HEK293 (cell line): ENCODE data around the gene FBXO45.
A peak's percentile ranks its signal among the peaks of the same experiment; 100 is the strongest.
"Not testable (repeated sequence)": the region's sequence is repeated elsewhere in the genome, so short reads cannot be mapped to it uniquely, and the experiment has no call there.

Source experiments
- CTCF ChIA-PET: fragments of 350-600 bp; formaldehyde crosslinking; extraction: SDS; loops from one replicate; lab custom pipeline; 2021; ENCODE audit warnings: antibody characterized with exemption; lab: Yijun Ruan, JAX
- POLR2A ChIA-PET: fragments of 300-600 bp; formaldehyde crosslinking; extraction: SDS; loops from one replicate; lab custom pipeline; 2020; ENCODE audit warnings: antibody characterized with exemption, inconsistent platforms; lab: Yijun Ruan, JAX
- H3K27ac ChIP-seq: fragments of 200-500 bp; sonication (Bioruptor generic); 2 replicates; pipeline ENCODE4 v1.5.1; 2014; ENCODE audit warnings: low read depth, low read length, control low read depth, inconsistent platforms; ENCODE audit errors: extremely low read depth
- H3K36me3 ChIP-seq, 2 experiments: fragments of 200-500 bp in 1 of 2; sonication (Bioruptor generic) in 1 of 2; 1 replicate in 1 of 2; 2 replicates in 1 of 2; pipeline ENCODE4 v1.5.1; 2014 to 2017; ENCODE audit warnings: inconsistent platforms in 2 of 2, low read length in 2 of 2; ENCODE audit not compliant: control insufficient read depth in 2 of 2, insufficient read depth in 1 of 2
- H3K4me1 ChIP-seq: fragments of 200-500 bp; sonication (Bioruptor generic); 2 replicates; pipeline ENCODE4 v1.5.1; 2014; ENCODE audit warnings: mild to moderate bottlenecking, low read length, inconsistent platforms; ENCODE audit not compliant: control insufficient read depth, insufficient read depth
- H3K4me3 ChIP-seq: 2 replicates; pipeline ENCODE4 v1.5.1; 2011; ENCODE audit warnings: low read depth, mild to moderate bottlenecking, control low read depth, low read length, moderate library complexity
- H3K9me3 ChIP-seq: fragments of 200-500 bp; sonication (Bioruptor generic); 2 replicates; pipeline ENCODE4 v1.5.1; 2014; ENCODE audit warnings: low read depth, low read length, inconsistent platforms; ENCODE audit not compliant: control insufficient read depth, insufficient read depth
- GLIS2 ChIP-seq: fragments of 450-650 bp; formaldehyde crosslinking; IDR thresholded peaks from 2 replicates; pipeline ENCODE4 v1.5.1; 2016; ENCODE audit warnings: missing biosample characterization, missing genetic modification characterization
- IKZF3 ChIP-seq: fragments of 450-650 bp; IDR thresholded peaks from 2 replicates; pipeline ENCODE4 v1.5.0; 2018; ENCODE audit warnings: missing biosample characterization, mild to moderate bottlenecking, missing genetic modification characterization, moderate library complexity
- KLF9 ChIP-seq: fragments of 450-650 bp; formaldehyde crosslinking; IDR thresholded peaks from 2 replicates; pipeline ENCODE4 v1.5.1; 2016; ENCODE audit warnings: missing biosample characterization, missing genetic modification characterization, low read depth
- OSR2 ChIP-seq: fragments of 450-650 bp; formaldehyde crosslinking; IDR thresholded peaks from 2 replicates; pipeline ENCODE4 v1.5.1; 2016; ENCODE audit warnings: missing biosample characterization, missing genetic modification characterization
- OVOL3 ChIP-seq: fragments of 450-650 bp; formaldehyde crosslinking; IDR thresholded peaks from 2 replicates; pipeline ENCODE4 v1.5.1; 2016; ENCODE audit warnings: missing biosample characterization, missing genetic modification characterization
- TRIM28 ChIP-seq: IDR thresholded peaks from 2 replicates; pipeline ENCODE4 v1.6.1; 2011; ENCODE audit warnings: low read length, control low read depth, borderline replicate concordance
- WT1 ChIP-seq: fragments of 450-650 bp; formaldehyde crosslinking; IDR thresholded peaks from 2 replicates; pipeline ENCODE4 v1.5.1; 2016; ENCODE audit warnings: missing biosample characterization, missing genetic modification characterization
- ZFHX2 ChIP-seq: fragments of 450-650 bp; formaldehyde crosslinking; conservative IDR thresholded peaks from 2 replicates; pipeline ENCODE4 v1.5.1; 2016; ENCODE audit warnings: missing biosample characterization, missing genetic modification characterization
- ZNF221 ChIP-seq: fragments of 450-650 bp; formaldehyde crosslinking; IDR thresholded peaks from 2 replicates; pipeline ENCODE4 v1.5.1; 2017; ENCODE audit warnings: missing biosample characterization, missing genetic modification characterization, borderline replicate concordance
- ZNF324 ChIP-seq: fragments of 450-650 bp; formaldehyde crosslinking; IDR thresholded peaks from 2 replicates; pipeline ENCODE4 v1.5.1; 2016; ENCODE audit warnings: missing biosample characterization, missing genetic modification characterization
- ZNF473 ChIP-seq: fragments of 450-650 bp; formaldehyde crosslinking; IDR thresholded peaks from 2 replicates; pipeline ENCODE4 v1.5.1; 2017; ENCODE audit warnings: missing biosample characterization, missing genetic modification characterization
- ZNF558 ChIP-seq: fragments of 450-650 bp; formaldehyde crosslinking; IDR thresholded peaks from 2 replicates; pipeline ENCODE4 v1.5.1; 2016; ENCODE audit warnings: missing biosample characterization, missing genetic modification characterization
- ZNF664 ChIP-seq: fragments of 450-650 bp; formaldehyde crosslinking; IDR thresholded peaks from 2 replicates; pipeline ENCODE4 v1.5.1; 2016; ENCODE audit warnings: missing biosample characterization, missing genetic modification characterization
- ZNF670 ChIP-seq: fragments of 450-650 bp; formaldehyde crosslinking; IDR thresholded peaks from 2 replicates; pipeline ENCODE4 v1.5.1; 2016; ENCODE audit warnings: missing biosample characterization, missing genetic modification characterization, low read depth
- TF ChIP-seq, protein P1 (sequence below): fragments of 450-650 bp; formaldehyde crosslinking; conservative IDR thresholded peaks from 2 replicates; pipeline ENCODE4 v1.5.1; 2016; ENCODE audit warnings: low read depth, missing biosample characterization, missing genetic modification characterization
- TF ChIP-seq, protein P2 (sequence below): fragments of 450-650 bp; formaldehyde crosslinking; IDR thresholded peaks from 2 replicates; pipeline ENCODE4 v1.5.1; 2016; ENCODE audit warnings: missing biosample characterization, missing genetic modification characterization
- TF ChIP-seq, protein P3 (sequence below): fragments of 450-650 bp; formaldehyde crosslinking; IDR thresholded peaks from 2 replicates; pipeline ENCODE4 v1.5.1; 2017; ENCODE audit warnings: missing biosample characterization, missing genetic modification characterization
- TF ChIP-seq, protein P4 (sequence below): fragments of 450-650 bp; IDR thresholded peaks from 2 replicates; pipeline ENCODE4 v1.5.1; 2018; ENCODE audit warnings: missing biosample characterization, missing genetic modification characterization
- TF ChIP-seq, protein P5 (sequence below): fragments of 450-650 bp; formaldehyde crosslinking; IDR thresholded peaks from 2 replicates; pipeline ENCODE4 v1.5.1; 2016; ENCODE audit warnings: missing biosample characterization, missing genetic modification characterization

FBXO45 gene

DNA sequence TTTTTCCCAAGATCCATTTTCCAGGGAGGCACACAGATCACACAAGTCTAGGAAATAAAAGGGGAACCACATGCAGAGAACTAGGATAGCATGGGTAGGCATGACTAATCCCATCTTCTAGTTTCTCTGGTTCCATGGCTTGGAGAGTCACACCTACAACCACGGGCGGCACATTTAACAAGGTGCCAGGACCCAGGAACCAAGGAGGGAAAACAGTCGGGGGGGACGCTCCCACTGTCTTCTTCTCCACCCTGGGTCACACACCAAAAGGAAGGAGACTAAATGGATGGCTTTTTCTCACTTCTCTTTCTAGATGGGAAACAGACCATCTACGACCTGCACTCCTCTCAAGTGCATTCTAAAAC, 48.8 kb upstream of the FBXO45 start:
- no peaks in the 10 kb centered on the region for H3K36me3 ChIP-seq
- TF ChIP-seq ZNF324 (tag by site-specific recombination): no peak
- TF ChIP-seq TRIM28: peak; percentile 100; the same call in 1 of the 2 replicates
- H3K27ac ChIP-seq: no peak overlapping the region
- H3K4me3 ChIP-seq: no peak overlapping the region
- H3K9me3 ChIP-seq: no peaks in the 10 kb centered on the region
- H3K4me1 ChIP-seq: no peaks in the 10 kb centered on the region
- ChIA-PET POLR2A (no interaction called here), CTCF (interaction anchor here (0.6 to 1.5 kb wide), 5 partner anchors 13 to 446 kb away, joined by 3 to 5 read pairs (median 3); no protein-coding TSS in a partner anchor)

DNA sequence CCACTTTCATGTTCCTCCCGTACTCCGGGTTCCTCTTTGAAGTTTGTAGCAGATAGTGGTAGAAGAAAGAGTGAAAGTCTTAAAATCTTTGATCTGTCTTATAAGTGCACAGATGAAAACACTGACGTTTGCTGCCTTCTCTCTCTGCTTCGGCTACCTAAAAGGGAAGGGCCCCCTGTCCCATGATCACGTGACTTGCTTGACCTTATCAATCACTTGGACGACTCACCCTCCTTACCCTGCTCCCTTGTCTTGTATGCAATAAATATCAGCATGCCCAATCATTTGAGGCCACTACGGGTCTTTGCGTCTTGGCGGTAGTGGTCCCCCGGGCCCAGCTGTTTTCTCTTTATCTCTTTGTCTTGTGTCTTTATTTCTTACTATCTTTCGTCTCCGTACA, 47.2 kb upstream of the FBXO45 start:
- H3K4me3 ChIP-seq, POLR2A ChIA-PET, H3K27ac ChIP-seq, H3K4me1 ChIP-seq, H3K9me3 ChIP-seq, H3K36me3 ChIP-seq: not testable (repeated sequence)
- CTCF ChIA-PET: interaction anchor here (0.9 to 4.4 kb wide), 6 partner anchors 13 to 449 kb away, joined by 3 to 18 read pairs (median 5); no protein-coding TSS in a partner anchor

DNA sequence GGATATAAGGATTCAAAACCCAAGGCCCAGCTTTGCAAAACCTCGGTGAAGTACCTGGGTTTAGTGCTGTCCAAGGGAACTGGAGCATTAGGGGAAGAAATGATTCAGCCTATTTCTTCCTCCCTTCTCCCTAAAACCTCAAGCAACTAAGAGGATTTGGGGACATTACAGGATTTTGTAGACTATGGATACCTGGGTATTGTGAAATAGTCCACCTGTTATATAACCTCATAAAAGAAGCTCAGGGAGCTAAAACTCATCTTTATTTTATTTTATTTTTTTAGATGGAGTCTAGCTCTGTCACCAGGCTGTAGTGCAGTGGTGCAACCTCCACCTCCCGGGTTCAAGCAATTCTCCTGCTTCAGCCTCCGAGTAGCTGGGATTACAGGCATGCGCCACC, 44.6 kb upstream of the FBXO45 start:
- Histone ChIP-seq H3K4me1 (no peaks in the 10 kb centered on the region), H3K27ac (no peak overlapping the region), H3K9me3 (no peaks in the 10 kb centered on the region), H3K4me3 (no peak overlapping the region), H3K36me3 (no peaks in the 10 kb centered on the region)
- ChIA-PET CTCF (interaction anchor here (0.6 to 4.4 kb wide), 5 partner anchors 9 to 599 kb away, joined by 3 to 18 read pairs (median 5); partner anchors contain the start of gene SMCO1), POLR2A (no interaction called here)
- TF ChIP-seq, protein P1, sequence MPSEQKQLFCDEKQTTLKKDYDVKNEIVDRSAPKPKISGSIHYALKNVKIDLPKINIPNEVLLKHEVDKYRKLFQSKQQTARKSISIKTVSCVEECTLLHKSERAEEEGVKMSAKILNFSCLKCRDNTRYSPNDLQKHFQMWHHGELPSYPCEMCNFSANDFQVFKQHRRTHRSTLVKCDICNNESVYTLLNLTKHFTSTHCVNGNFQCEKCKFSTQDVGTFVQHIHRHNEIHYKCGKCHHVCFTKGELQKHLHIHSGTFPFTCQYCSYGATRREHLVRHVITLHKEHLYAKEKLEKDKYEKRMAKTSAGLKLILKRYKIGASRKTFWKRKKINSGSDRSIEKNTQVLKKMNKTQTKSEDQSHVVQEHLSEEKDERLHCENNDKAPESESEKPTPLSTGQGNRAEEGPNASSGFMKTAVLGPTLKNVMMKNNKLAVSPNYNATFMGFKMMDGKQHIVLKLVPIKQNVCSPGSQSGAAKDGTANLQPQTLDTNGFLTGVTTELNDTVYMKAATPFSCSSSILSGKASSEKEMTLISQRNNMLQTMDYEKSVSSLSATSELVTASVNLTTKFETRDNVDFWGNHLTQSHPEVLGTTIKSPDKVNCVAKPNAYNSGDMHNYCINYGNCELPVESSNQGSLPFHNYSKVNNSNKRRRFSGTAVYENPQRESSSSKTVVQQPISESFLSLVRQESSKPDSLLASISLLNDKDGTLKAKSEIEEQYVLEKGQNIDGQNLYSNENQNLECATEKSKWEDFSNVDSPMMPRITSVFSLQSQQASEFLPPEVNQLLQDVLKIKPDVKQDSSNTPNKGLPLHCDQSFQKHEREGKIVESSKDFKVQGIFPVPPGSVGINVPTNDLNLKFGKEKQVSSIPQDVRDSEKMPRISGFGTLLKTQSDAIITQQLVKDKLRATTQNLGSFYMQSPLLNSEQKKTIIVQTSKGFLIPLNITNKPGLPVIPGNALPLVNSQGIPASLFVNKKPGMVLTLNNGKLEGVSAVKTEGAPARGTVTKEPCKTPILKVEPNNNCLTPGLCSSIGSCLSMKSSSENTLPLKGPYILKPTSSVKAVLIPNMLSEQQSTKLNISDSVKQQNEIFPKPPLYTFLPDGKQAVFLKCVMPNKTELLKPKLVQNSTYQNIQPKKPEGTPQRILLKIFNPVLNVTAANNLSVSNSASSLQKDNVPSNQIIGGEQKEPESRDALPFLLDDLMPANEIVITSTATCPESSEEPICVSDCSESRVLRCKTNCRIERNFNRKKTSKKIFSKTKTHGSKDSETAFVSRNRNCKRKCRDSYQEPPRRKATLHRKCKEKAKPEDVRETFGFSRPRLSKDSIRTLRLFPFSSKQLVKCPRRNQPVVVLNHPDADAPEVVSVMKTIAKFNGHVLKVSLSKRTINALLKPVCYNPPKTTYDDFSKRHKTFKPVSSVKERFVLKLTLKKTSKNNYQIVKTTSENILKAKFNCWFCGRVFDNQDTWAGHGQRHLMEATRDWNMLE (tag by site-specific recombination): no peak
- TF ChIP-seq GLIS2 (no peak), ZNF558 (no peak), WT1 (tag by site-specific recombination) (no peak), OVOL3 (tag by site-specific recombination) (no peak), ZNF670 (tag by site-specific recombination) (no peak), ZNF664 (no peak), ZNF221 (tag by site-specific recombination) (no peak), OSR2 (no peak), ZNF473 (tag by site-specific recombination) (no peak), ZFHX2 (no peak), KLF9 (tag by site-specific recombination) (no peak), IKZF3 (tag by site-specific recombination) (no peak)
- TF ChIP-seq, protein P2, sequence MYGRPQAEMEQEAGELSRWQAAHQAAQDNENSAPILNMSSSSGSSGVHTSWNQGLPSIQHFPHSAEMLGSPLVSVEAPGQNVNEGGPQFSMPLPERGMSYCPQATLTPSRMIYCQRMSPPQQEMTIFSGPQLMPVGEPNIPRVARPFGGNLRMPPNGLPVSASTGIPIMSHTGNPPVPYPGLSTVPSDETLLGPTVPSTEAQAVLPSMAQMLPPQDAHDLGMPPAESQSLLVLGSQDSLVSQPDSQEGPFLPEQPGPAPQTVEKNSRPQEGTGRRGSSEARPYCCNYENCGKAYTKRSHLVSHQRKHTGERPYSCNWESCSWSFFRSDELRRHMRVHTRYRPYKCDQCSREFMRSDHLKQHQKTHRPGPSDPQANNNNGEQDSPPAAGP: no peak
- TF ChIP-seq, protein P3, sequence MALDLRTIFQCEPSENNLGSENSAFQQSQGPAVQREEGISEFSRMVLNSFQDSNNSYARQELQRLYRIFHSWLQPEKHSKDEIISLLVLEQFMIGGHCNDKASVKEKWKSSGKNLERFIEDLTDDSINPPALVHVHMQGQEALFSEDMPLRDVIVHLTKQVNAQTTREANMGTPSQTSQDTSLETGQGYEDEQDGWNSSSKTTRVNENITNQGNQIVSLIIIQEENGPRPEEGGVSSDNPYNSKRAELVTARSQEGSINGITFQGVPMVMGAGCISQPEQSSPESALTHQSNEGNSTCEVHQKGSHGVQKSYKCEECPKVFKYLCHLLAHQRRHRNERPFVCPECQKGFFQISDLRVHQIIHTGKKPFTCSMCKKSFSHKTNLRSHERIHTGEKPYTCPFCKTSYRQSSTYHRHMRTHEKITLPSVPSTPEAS (tag by site-specific recombination): no peak
- TF ChIP-seq, protein P4, sequence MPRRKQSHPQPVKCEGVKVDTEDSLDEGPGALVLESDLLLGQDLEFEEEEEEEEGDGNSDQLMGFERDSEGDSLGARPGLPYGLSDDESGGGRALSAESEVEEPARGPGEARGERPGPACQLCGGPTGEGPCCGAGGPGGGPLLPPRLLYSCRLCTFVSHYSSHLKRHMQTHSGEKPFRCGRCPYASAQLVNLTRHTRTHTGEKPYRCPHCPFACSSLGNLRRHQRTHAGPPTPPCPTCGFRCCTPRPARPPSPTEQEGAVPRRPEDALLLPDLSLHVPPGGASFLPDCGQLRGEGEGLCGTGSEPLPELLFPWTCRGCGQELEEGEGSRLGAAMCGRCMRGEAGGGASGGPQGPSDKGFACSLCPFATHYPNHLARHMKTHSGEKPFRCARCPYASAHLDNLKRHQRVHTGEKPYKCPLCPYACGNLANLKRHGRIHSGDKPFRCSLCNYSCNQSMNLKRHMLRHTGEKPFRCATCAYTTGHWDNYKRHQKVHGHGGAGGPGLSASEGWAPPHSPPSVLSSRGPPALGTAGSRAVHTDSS (tag by site-specific recombination): no peak
- TF ChIP-seq, protein P5, sequence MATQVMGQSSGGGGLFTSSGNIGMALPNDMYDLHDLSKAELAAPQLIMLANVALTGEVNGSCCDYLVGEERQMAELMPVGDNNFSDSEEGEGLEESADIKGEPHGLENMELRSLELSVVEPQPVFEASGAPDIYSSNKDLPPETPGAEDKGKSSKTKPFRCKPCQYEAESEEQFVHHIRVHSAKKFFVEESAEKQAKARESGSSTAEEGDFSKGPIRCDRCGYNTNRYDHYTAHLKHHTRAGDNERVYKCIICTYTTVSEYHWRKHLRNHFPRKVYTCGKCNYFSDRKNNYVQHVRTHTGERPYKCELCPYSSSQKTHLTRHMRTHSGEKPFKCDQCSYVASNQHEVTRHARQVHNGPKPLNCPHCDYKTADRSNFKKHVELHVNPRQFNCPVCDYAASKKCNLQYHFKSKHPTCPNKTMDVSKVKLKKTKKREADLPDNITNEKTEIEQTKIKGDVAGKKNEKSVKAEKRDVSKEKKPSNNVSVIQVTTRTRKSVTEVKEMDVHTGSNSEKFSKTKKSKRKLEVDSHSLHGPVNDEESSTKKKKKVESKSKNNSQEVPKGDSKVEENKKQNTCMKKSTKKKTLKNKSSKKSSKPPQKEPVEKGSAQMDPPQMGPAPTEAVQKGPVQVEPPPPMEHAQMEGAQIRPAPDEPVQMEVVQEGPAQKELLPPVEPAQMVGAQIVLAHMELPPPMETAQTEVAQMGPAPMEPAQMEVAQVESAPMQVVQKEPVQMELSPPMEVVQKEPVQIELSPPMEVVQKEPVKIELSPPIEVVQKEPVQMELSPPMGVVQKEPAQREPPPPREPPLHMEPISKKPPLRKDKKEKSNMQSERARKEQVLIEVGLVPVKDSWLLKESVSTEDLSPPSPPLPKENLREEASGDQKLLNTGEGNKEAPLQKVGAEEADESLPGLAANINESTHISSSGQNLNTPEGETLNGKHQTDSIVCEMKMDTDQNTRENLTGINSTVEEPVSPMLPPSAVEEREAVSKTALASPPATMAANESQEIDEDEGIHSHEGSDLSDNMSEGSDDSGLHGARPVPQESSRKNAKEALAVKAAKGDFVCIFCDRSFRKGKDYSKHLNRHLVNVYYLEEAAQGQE (tag by site-specific recombination): no peak
